KMS-11 (cell line): ENCODE results near the gene ZDHHC22.

Experiments
- H2AFZ ChIP-seq: fragments of 200-600 bp; sonication (generic); 2 replicates; pipeline ENCODE4 v1.6.1; 2016; ENCODE audit warnings: antibody characterized with exemption, mixed run types, low read depth
- H3K27ac ChIP-seq: fragments of 200-600 bp; sonication (generic); 2 replicates; pipeline ENCODE4 v1.6.1; 2016; ENCODE audit warnings: mild to moderate bottlenecking, mixed run types
- H3K27me3 ChIP-seq: fragments of 200-600 bp; sonication (generic); 2 replicates; pipeline ENCODE4 v1.6.1; 2017; ENCODE audit warnings: mild to moderate bottlenecking, low read depth, mixed run types, moderate library complexity; ENCODE audit not compliant: insufficient read depth
- H3K36me3 ChIP-seq: fragments of 200-600 bp; sonication (generic); 2 replicates; pipeline ENCODE4 v1.6.1; 2017; ENCODE audit warnings: mild to moderate bottlenecking, mixed run types; ENCODE audit not compliant: insufficient read depth
- H3K4me1 ChIP-seq: fragments of 200-600 bp; sonication (generic); 2 replicates; pipeline ENCODE4 v1.6.1; 2016; ENCODE audit warnings: mild to moderate bottlenecking, low read depth, mixed run types; ENCODE audit not compliant: poor library complexity, severe bottlenecking
- H3K4me2 ChIP-seq: fragments of 200-600 bp; sonication (generic); 2 replicates; pipeline ENCODE4 v1.7.0; 2016; ENCODE audit warnings: mild to moderate bottlenecking, mixed run types
- H3K4me3 ChIP-seq: fragments of 200-600 bp; sonication (generic); IDR thresholded peaks from 2 replicates; pipeline ENCODE4 v1.6.1; 2017; ENCODE audit warnings: low read depth, low read length, mixed read lengths; ENCODE audit not compliant: insufficient read depth
- H3K79me2 ChIP-seq: fragments of 200-600 bp; sonication (generic); 2 replicates; pipeline ENCODE4 v1.6.1; 2016; ENCODE audit warnings: low read depth, mixed run types; ENCODE audit not compliant: insufficient read depth
- H3K9ac ChIP-seq: fragments of 200-600 bp; sonication (generic); 2 replicates; pipeline ENCODE4 v1.6.1; 2016; ENCODE audit warnings: mild to moderate bottlenecking, mixed run types
- H4K20me1 ChIP-seq: fragments of 200-600 bp; sonication (generic); 2 replicates; pipeline ENCODE4 v1.6.1; 2016; ENCODE audit warnings: mild to moderate bottlenecking, mixed run types; ENCODE audit not compliant: insufficient read depth
- CTCF ChIP-seq: fragments of 200-600 bp; sonication (generic); conservative IDR thresholded peaks from 2 replicates; pipeline ENCODE4 v1.6.1; 2017; ENCODE audit warnings: low read depth, mild to moderate bottlenecking, antibody characterized with exemption, low read length, moderate library complexity, mixed read lengths

Gene ZDHHC22

GRCh38 chr14:77108753-77109152, 32.8 kb downstream of the ZDHHC22 start:
- no peaks in the 10 kb centered on the region for H3K27me3 ChIP-seq
- no peak overlapping the region for H3K9ac ChIP-seq
- H3K4me2 ChIP-seq = no peak overlapping the region
- H3K4me1 ChIP-seq = no peaks in the 10 kb centered on the region
- no peak for TF ChIP-seq CTCF
- no peak overlapping the region for H3K27ac ChIP-seq
- no peak overlapping the region for H2AFZ ChIP-seq
- H3K36me3 ChIP-seq = no peaks in the 10 kb centered on the region
- no peaks in the 10 kb centered on the region for H4K20me1 ChIP-seq
- no peak overlapping the region for H3K4me3 ChIP-seq
- H3K79me2 ChIP-seq = no peaks in the 10 kb centered on the region

- H2AFZ ChIP-seq = no peak overlapping the region
- no peak overlapping the region for H3K4me3 ChIP-seq
- no peaks in the 10 kb centered on the region for H4K20me1 ChIP-seq
- H3K4me2 ChIP-seq = no peak overlapping the region
- no peaks in the 10 kb centered on the region for H3K27me3 ChIP-seq
- H3K9ac ChIP-seq = no peak overlapping the region
- H3K79me2 ChIP-seq = no peaks in the 10 kb centered on the region
- no peaks in the 10 kb centered on the region for H3K4me1 ChIP-seq
- TF ChIP-seq CTCF = no peak
- no peaks in the 10 kb centered on the region for H3K36me3 ChIP-seq
- H3K27ac ChIP-seq = no peak overlapping the region
Observed at GRCh38 chr14:77107228-77107627, 34.4 kb downstream of the ZDHHC22 start.

- no peaks in the 10 kb centered on the region for H4K20me1 ChIP-seq
- no peak overlapping the region for H2AFZ ChIP-seq
- H3K4me3 ChIP-seq = no peak overlapping the region
- no peak overlapping the region for H3K4me2 ChIP-seq
- no peaks in the 10 kb centered on the region for H3K4me1 ChIP-seq
- H3K79me2 ChIP-seq = no peaks in the 10 kb centered on the region
- H3K9ac ChIP-seq = no peak overlapping the region
- TF ChIP-seq CTCF = no peak
- H3K27me3 ChIP-seq = no peaks in the 10 kb centered on the region
- H3K36me3 ChIP-seq = no peaks in the 10 kb centered on the region
- no peak overlapping the region for H3K27ac ChIP-seq
Observed at GRCh38 chr14:77106666-77107065, 34.9 kb downstream of the ZDHHC22 start.

GRCh38 chr14:77105145-77105939, 36.2 kb downstream of the ZDHHC22 start:
- Histone ChIP-seq H4K20me1 (no peaks in the 10 kb centered on the region), H3K27ac (no peak overlapping the region), H3K36me3 (no peaks in the 10 kb centered on the region), H3K9ac (no peak overlapping the region), H3K27me3 (no peaks in the 10 kb centered on the region), H3K4me1 (no peaks in the 10 kb centered on the region), H3K4me2 (no peak overlapping the region), H3K79me2 (no peaks in the 10 kb centered on the region), H3K4me3 (no peak overlapping the region), H2AFZ (no peak overlapping the region)
- TF ChIP-seq CTCF = no peak
